ENCODE results near the gene UBE2E2. TPM values are rescaled to one million over a fixed set of nuclear protein-coding genes. Genes with fewer than 3 reads are reported as not detected.

UBE2E2 gene
- total RNA-seq, 1 donor from 2014 or later, result 85.2 TPM

- no peaks in the 10 kb centered on the region for H3K36me3 Mint-ChIP-seq (ENCODE audit: low read depth)
- DNase-seq (ENCODE audit: low spot score), result no peak
- H3K27ac Mint-ChIP-seq (ENCODE audit: unreplicated experiment), result no peak overlapping the region
- no peak overlapping the region for H3K4me3 Mint-ChIP-seq (ENCODE audit: unreplicated experiment)
- H3K4me1 Mint-ChIP-seq (ENCODE audit: low read depth), result peaks cover 10% of the 10 kb centered on the region
- TF ChIP-seq CTCF (IDR thresholded peaks at IDR 0.05), result no peak
- H3K9me3 Mint-ChIP-seq (ENCODE audit: low read depth), result no peaks in the 10 kb centered on the region
- no peaks in the 10 kb centered on the region for H3K27me3 Mint-ChIP-seq (ENCODE audit: low read depth)
These were observed 180.7 kb downstream of the UBE2E2 start for GRCh38 chr3:23383875-23384274.

GRCh38 chr3:23385327-23385726, 182.2 kb downstream of the UBE2E2 start:
- no peak overlapping the region for H3K4me3 Mint-ChIP-seq (ENCODE audit: unreplicated experiment)
- peaks cover 9% of the 10 kb centered on the region for H3K4me1 Mint-ChIP-seq (ENCODE audit: low read depth)
- H3K9me3 Mint-ChIP-seq (ENCODE audit: low read depth), result no peaks in the 10 kb centered on the region
- no peaks in the 10 kb centered on the region for H3K27me3 Mint-ChIP-seq (ENCODE audit: low read depth)
- no peak overlapping the region for H3K27ac Mint-ChIP-seq (ENCODE audit: unreplicated experiment)
- TF ChIP-seq CTCF (IDR thresholded peaks at IDR 0.05), result no peak
- DNase-seq (ENCODE audit: low spot score), result no peak
- H3K36me3 Mint-ChIP-seq (ENCODE audit: low read depth), result peaks cover under 1% of the 10 kb centered on the region

GRCh38 chr3:23387286-23387918, 184.3 kb downstream of the UBE2E2 start:
- Mint-ChIP-seq H3K36me3 (ENCODE audit: low read depth) (peaks cover 2% of the 10 kb centered on the region), H3K9me3 (ENCODE audit: low read depth) (no peaks in the 10 kb centered on the region), H3K4me3 (ENCODE audit: unreplicated experiment) (no peak overlapping the region), H3K27ac (ENCODE audit: unreplicated experiment) (no peak overlapping the region), H3K4me1 (ENCODE audit: low read depth) (peaks cover 9% of the 10 kb centered on the region), H3K27me3 (ENCODE audit: low read depth) (no peaks in the 10 kb centered on the region)
- TF ChIP-seq CTCF (IDR thresholded peaks at IDR 0.05), result no peak
- DNase-seq (ENCODE audit: low spot score), result no peak

- no peak for TF ChIP-seq CTCF (IDR thresholded peaks at IDR 0.05)
- Mint-ChIP-seq H3K36me3 (ENCODE audit: low read depth) (peaks cover 2% of the 10 kb centered on the region), H3K4me3 (ENCODE audit: unreplicated experiment) (no peak overlapping the region), H3K9me3 (ENCODE audit: low read depth) (no peaks in the 10 kb centered on the region), H3K4me1 (ENCODE audit: low read depth) (peaks cover 9% of the 10 kb centered on the region), H3K27me3 (ENCODE audit: low read depth) (no peaks in the 10 kb centered on the region), H3K27ac (ENCODE audit: unreplicated experiment) (no peak overlapping the region)
- no peak for DNase-seq (ENCODE audit: low spot score)
These were observed 186.0 kb downstream of the UBE2E2 start for GRCh38 chr3:23389089-23389488.

GRCh38 chr3:23389686-23390085, 186.6 kb downstream of the UBE2E2 start:
- Mint-ChIP-seq H3K27me3 (ENCODE audit: low read depth) (no peaks in the 10 kb centered on the region), H3K27ac (ENCODE audit: unreplicated experiment) (no peak overlapping the region), H3K36me3 (ENCODE audit: low read depth) (peaks cover 2% of the 10 kb centered on the region), H3K9me3 (ENCODE audit: low read depth) (no peaks in the 10 kb centered on the region), H3K4me3 (ENCODE audit: unreplicated experiment) (no peak overlapping the region), H3K4me1 (ENCODE audit: low read depth) (peaks cover 9% of the 10 kb centered on the region)
- no peak for TF ChIP-seq CTCF (IDR thresholded peaks at IDR 0.05)
- DNase-seq (ENCODE audit: low spot score), result no peak

All from chondrocyte (in vitro differentiated cells).